Activated CD4-positive, alpha-beta T cell treated with anti-CD3 and anti-CD28 coated beads for 4 hours (primary cell): ENCODE data around the gene ABR.
"Not testable (repeated sequence)": the region's sequence is repeated elsewhere in the genome, so short reads cannot be mapped to it uniquely, and the experiment has no call there.

ENCODE experiments used
- DNase-seq, 2 donors: peaks; one replicate each; pipeline ENCODE4 v3.0.0-alpha.2; 2020

ABR gene

GRCh38 chr17:978103-979093 lies 201.4 kb downstream of the ABR start:
- DNase-seq, result no peak

- DNase-seq, result no peak
These were observed 202.6 kb downstream of the ABR start for GRCh38 chr17:977166-977565.

- DNase-seq, result no peak
These were observed 203.5 kb downstream of the ABR start for GRCh38 chr17:976312-976711.

- DNase-seq, result no peak
These were observed 204.3 kb downstream of the ABR start for GRCh38 chr17:975371-975915.

- DNase-seq, result not testable (repeated sequence)
These were observed 205.0 kb downstream of the ABR start for GRCh38 chr17:974778-975177.

- DNase-seq, result no peak
These were observed 206.7 kb downstream of the ABR start for GRCh38 chr17:973053-973452.

- DNase-seq, result not testable (repeated sequence)
These were observed 207.9 kb downstream of the ABR start for GRCh38 chr17:971861-972260.

- no peak for DNase-seq
These were observed 209.4 kb downstream of the ABR start for GRCh38 chr17:970364-970763.

GRCh38 chr17:969811-970355 lies 209.9 kb downstream of the ABR start:
- DNase-seq, result no peak

- DNase-seq, result no peak
These were observed 210.7 kb downstream of the ABR start for GRCh38 chr17:968812-969730.

GRCh38 chr17:967122-967521 lies 212.7 kb downstream of the ABR start:
- no peak for DNase-seq

- DNase-seq, result no peak
These were observed 214.3 kb downstream of the ABR start for GRCh38 chr17:965311-965989.

GRCh38 chr17:964876-965275 lies 214.9 kb downstream of the ABR start:
- no peak for DNase-seq

- DNase-seq, result no peak
These were observed 217.1 kb downstream of the ABR start for GRCh38 chr17:962670-963069.

- no peak for DNase-seq
These were observed 217.6 kb downstream of the ABR start for GRCh38 chr17:962166-962565.

- DNase-seq, result no peak
These were observed 220.9 kb downstream of the ABR start for GRCh38 chr17:958712-959451.

- DNase-seq, result no peak
These were observed 221.8 kb downstream of the ABR start for GRCh38 chr17:957856-958421.

- DNase-seq, result no peak
These were observed 222.9 kb downstream of the ABR start for GRCh38 chr17:956905-957304.

GRCh38 chr17:954431-955164 lies 225.2 kb downstream of the ABR start:
- DNase-seq, result no peak

- DNase-seq, result no peak
These were observed 226.0 kb downstream of the ABR start for GRCh38 chr17:953767-954166.
